Measurements from ENCODE around the gene METTL1. TPM values are rescaled to one million over a fixed set of nuclear protein-coding genes. Genes with fewer than 3 reads are reported as not detected.
A peak's percentile ranks its signal among the peaks of the same experiment; 100 is the strongest.

Gene METTL1
- polyA plus RNA-seq, 3 donors = 20.9 to 25.8 (median 24.9) TPM

GRCh38 chr12:57759360-57759980, 12.4 kb downstream of the METTL1 start:
- WGBS, 3 donors = 22 to 45% (median 42%) methylated on average over 3 of the region's 3 CpGs
- no peak overlapping the region for H3K27ac ChIP-seq (ENCODE audit: low read depth, low read length)

- 91 to 97% (median 94%) methylated on average over 25 of the region's 25 CpGs for whole genome bisulfite sequencing, 3 donors
- no peak overlapping the region for H3K27ac ChIP-seq (ENCODE audit: low read depth, low read length)
Measured at GRCh38 chr12:57758552-57759359, 13.1 kb downstream of the METTL1 start.

GRCh38 chr12:57757771-57758170, 14.1 kb downstream of the METTL1 start:
- 95 to 96% (median 95%) methylated on average over 4 of the region's 4 CpGs for WGBS, 3 donors
- H3K27ac ChIP-seq (ENCODE audit: low read depth, low read length) = no peak overlapping the region

GRCh38 chr12:57756406-57757341, 15.2 kb downstream of the METTL1 start:
- 36 to 55% (median 46%) methylated on average over 21 to 22 of the region's 22 CpGs for WGBS, 3 donors
- H3K27ac ChIP-seq (ENCODE audit: low read depth, low read length) = no peak overlapping the region

- no peak overlapping the region for H3K27ac ChIP-seq (ENCODE audit: low read depth, low read length)
- WGBS, 3 donors = 1 to 3% (median 1%) methylated on average over 58 to 75 of the region's 76 CpGs
Measured at GRCh38 chr12:57755454-57756372, 16.2 kb downstream of the METTL1 start.

GRCh38 chr12:57755194-57755453, 16.8 kb downstream of the METTL1 start:
- 0% methylated on average over 1 to 34 of the region's 34 CpGs for WGBS, 3 donors
- no peak overlapping the region for H3K27ac ChIP-seq (ENCODE audit: low read depth, low read length)

GRCh38 chr12:57754411-57755193, 17.3 kb downstream of the METTL1 start, which contains the start of gene MARCHF9:
Gene MARCHF9, plus strand, starts transcription at chr12:57755103. Its CDS starts 426 bp downstream, at chr12:57755529.
- WGBS, 3 donors = 1 to 2% (median 2%) methylated on average over 17 to 39 of the region's 41 CpGs
- no peak within 1 kb of the TSS for H3K27ac ChIP-seq (ENCODE audit: low read depth, low read length)

GRCh38 chr12:57753756-57754337, 18.1 kb downstream of the METTL1 start:
- H3K27ac ChIP-seq (ENCODE audit: low read depth, low read length) = no peak overlapping the region

GRCh38 chr12:57752668-57753000, 19.3 kb downstream of the METTL1 start:
- WGBS, 3 donors = 1 to 3% (median 2%) methylated on average over 5 of the region's 5 CpGs
- H3K27ac ChIP-seq (ENCODE audit: low read depth, low read length) = no peak overlapping the region

More at GRCh38 chr12:57753756-57754337, 18.1 kb downstream of the METTL1 start:
- WGBS, 3 donors = 22 to 41% (median 40%) methylated on average over 1 of the region's 1 CpG

- WGBS, 3 donors = 0 to 1% (median 1%) methylated on average over 58 of the region's 58 CpGs
Measured at GRCh38 chr12:57751788-57752667, 19.9 kb downstream of the METTL1 start, which contains the start of gene CDK4. Gene CDK4, minus strand, starts transcription at chr12:57752310. Its CDS starts 593 bp downstream, at chr12:57751717.

GRCh38 chr12:57751432-57751787, 20.5 kb downstream of the METTL1 start:
- H3K27ac ChIP-seq (ENCODE audit: low read depth, low read length) = no peak overlapping the region
- WGBS, 3 donors = 9 to 10% (median 9%) methylated on average over 8 of the region's 8 CpGs

More at GRCh38 chr12:57751788-57752667, 19.9 kb downstream of the METTL1 start, which contains the start of gene CDK4:
- H3K27ac ChIP-seq (ENCODE audit: low read depth, low read length) = no peak within 1 kb of the TSS

GRCh38 chr12:57750561-57751431, 21.1 kb downstream of the METTL1 start:
- H3K27ac ChIP-seq (ENCODE audit: low read depth, low read length) = no peak overlapping the region
- WGBS, 3 donors = 89 to 91% (median 89%) methylated on average over 15 of the region's 15 CpGs

GRCh38 chr12:57749061-57749460, 22.8 kb downstream of the METTL1 start:
- no peak overlapping the region for H3K27ac ChIP-seq (ENCODE audit: low read depth, low read length)
- 89 to 96% (median 92%) methylated on average over 5 of the region's 5 CpGs for WGBS, 3 donors

- 88 to 92% (median 88%) methylated on average over 3 of the region's 3 CpGs for WGBS, 3 donors
- H3K27ac ChIP-seq (ENCODE audit: low read depth, low read length) = peak overlapping the region; percentile 96
Measured at GRCh38 chr12:57746025-57746424, 25.9 kb downstream of the METTL1 start.

GRCh38 chr12:57745485-57745881, 26.4 kb downstream of the METTL1 start:
- WGBS, 3 donors = 30 to 45% (median 36%) methylated on average over 8 of the region's 8 CpGs
- peak overlapping the region; percentile 96 for H3K27ac ChIP-seq (ENCODE audit: low read depth, low read length)

Measured in adipose tissue (tissue), 3 donors.